ENCODE measurements around the gene RAPGEF1. TPM values are rescaled to one million over a fixed set of nuclear protein-coding genes. Genes with fewer than 3 reads are reported as not detected.

The RAPGEF1 gene
- total RNA-seq, 2 experiments from 2014 or later, result 149 to 158 TPM

GRCh38 chr9:131585375-131585774, 154.5 kb downstream of the RAPGEF1 start:
- Mint-ChIP-seq H3K4me1 (peaks cover 40% of the 10 kb centered on the region), H3K27ac (peak overlapping the region; percentile 89), H3K36me3 (ENCODE audit: low read depth) (peaks cover 71% of the 10 kb centered on the region), H3K4me3 (peak overlapping the region; percentile 31), H3K9me3 (no peaks in the 10 kb centered on the region), H3K27me3 (no peaks in the 10 kb centered on the region)
- ChIA-PET CTCF (interaction anchor here (0.6 to 1.7 kb wide), 10 partner anchors 26 to 236 kb away, joined by 3 to 7 read pairs (median 4); partner anchors contain the start of gene RAPGEF1), POLR2A (interaction anchor here (1.0 to 2.4 kb wide), 11 partner anchors 9 to 212 kb away, joined by 3 to 9 read pairs (median 5); no protein-coding TSS in a partner anchor)
- DNase-seq, result peak; percentile 76

- ChIA-PET CTCF (interaction anchor here (0.6 to 1.7 kb wide), 10 partner anchors 26 to 235 kb away, joined by 3 to 7 read pairs (median 4); partner anchors contain the start of gene RAPGEF1), POLR2A (interaction anchor here (1.0 to 2.4 kb wide), 11 partner anchors 9 to 212 kb away, joined by 3 to 9 read pairs (median 5); no protein-coding TSS in a partner anchor)
- H3K4me3 Mint-ChIP-seq, result peak overlapping the region; percentile 31
- peaks cover 71% of the 10 kb centered on the region for H3K36me3 Mint-ChIP-seq (ENCODE audit: low read depth)
- H3K27ac Mint-ChIP-seq, result peak overlapping the region; percentile 89
- peak; percentile 29 for DNase-seq
- H3K27me3 Mint-ChIP-seq, result no peaks in the 10 kb centered on the region
- peaks cover 37% of the 10 kb centered on the region for H3K4me1 Mint-ChIP-seq
- H3K9me3 Mint-ChIP-seq, result no peaks in the 10 kb centered on the region
These were observed 155.0 kb downstream of the RAPGEF1 start for GRCh38 chr9:131584858-131585257.

- POLR2A ChIA-PET, result interaction anchor here (1.5 to 2.4 kb wide), 4 partner anchors 83 to 161 kb away, joined by 5 to 9 read pairs (median 8); no protein-coding TSS in a partner anchor
- Mint-ChIP-seq H3K27me3 (no peaks in the 10 kb centered on the region), H3K27ac (peak overlapping the region; percentile 89), H3K36me3 (ENCODE audit: low read depth) (peaks cover 73% of the 10 kb centered on the region), H3K9me3 (no peaks in the 10 kb centered on the region), H3K4me1 (peaks cover 38% of the 10 kb centered on the region), H3K4me3 (no peak overlapping the region)
- CTCF ChIA-PET, result interaction anchor here (1.7 kb wide), 1 partner anchor 157 kb away, joined by 5 read pairs; the partner anchor contains the start of gene RAPGEF1
- no peak for DNase-seq
These were observed 155.9 kb downstream of the RAPGEF1 start for GRCh38 chr9:131583836-131584555.

GRCh38 chr9:131583337-131583645, 156.6 kb downstream of the RAPGEF1 start:
- POLR2A ChIA-PET, result no interaction called here
- Mint-ChIP-seq H3K4me3 (no peak overlapping the region), H3K27ac (no peak overlapping the region), H3K9me3 (no peaks in the 10 kb centered on the region), H3K4me1 (peaks cover 45% of the 10 kb centered on the region), H3K27me3 (no peaks in the 10 kb centered on the region), H3K36me3 (ENCODE audit: low read depth) (peaks cover 74% of the 10 kb centered on the region)
- CTCF ChIA-PET, result no interaction called here
- DNase-seq, result no peak

GRCh38 chr9:131582466-131583336, 157.2 kb downstream of the RAPGEF1 start:
- ChIA-PET POLR2A (no interaction called here), CTCF (no interaction called here)
- no peak overlapping the region for H3K4me3 Mint-ChIP-seq
- peaks cover 50% of the 10 kb centered on the region for H3K4me1 Mint-ChIP-seq
- peaks cover 74% of the 10 kb centered on the region for H3K36me3 Mint-ChIP-seq (ENCODE audit: low read depth)
- no peak for DNase-seq
- H3K27ac Mint-ChIP-seq, result no peak overlapping the region
- no peaks in the 10 kb centered on the region for H3K9me3 Mint-ChIP-seq
- H3K27me3 Mint-ChIP-seq, result no peaks in the 10 kb centered on the region

- no peaks in the 10 kb centered on the region for H3K27me3 Mint-ChIP-seq
- no peak overlapping the region for H3K27ac Mint-ChIP-seq
- H3K4me3 Mint-ChIP-seq, result no peak overlapping the region
- peaks cover 74% of the 10 kb centered on the region for H3K36me3 Mint-ChIP-seq (ENCODE audit: low read depth)
- ChIA-PET CTCF (no interaction called here), POLR2A (no interaction called here)
- no peaks in the 10 kb centered on the region for H3K9me3 Mint-ChIP-seq
- H3K4me1 Mint-ChIP-seq, result peaks cover 50% of the 10 kb centered on the region
- no peak for DNase-seq
These were observed 157.8 kb downstream of the RAPGEF1 start for GRCh38 chr9:131582056-131582455.

GRCh38 chr9:131580358-131580757, 159.5 kb downstream of the RAPGEF1 start:
- H3K27ac Mint-ChIP-seq, result peak overlapping the region; percentile 44
- no peaks in the 10 kb centered on the region for H3K27me3 Mint-ChIP-seq
- no peak for DNase-seq
- H3K4me3 Mint-ChIP-seq, result no peak overlapping the region
- H3K36me3 Mint-ChIP-seq (ENCODE audit: low read depth), result peaks cover 76% of the 10 kb centered on the region
- ChIA-PET CTCF (no interaction called here), POLR2A (no interaction called here)
- H3K4me1 Mint-ChIP-seq, result peaks cover 42% of the 10 kb centered on the region
- H3K9me3 Mint-ChIP-seq, result no peaks in the 10 kb centered on the region

- DNase-seq, result no peak
- no peaks in the 10 kb centered on the region for H3K9me3 Mint-ChIP-seq
- H3K36me3 Mint-ChIP-seq (ENCODE audit: low read depth), result peaks cover 73% of the 10 kb centered on the region
- H3K27ac Mint-ChIP-seq, result peak overlapping the region; percentile 71
- peaks cover 36% of the 10 kb centered on the region for H3K4me1 Mint-ChIP-seq
- H3K27me3 Mint-ChIP-seq, result no peaks in the 10 kb centered on the region
- no peak overlapping the region for H3K4me3 Mint-ChIP-seq
- ChIA-PET CTCF (interaction anchor here (1.4 kb wide), 1 partner anchor 159 kb away, joined by 4 read pairs; no protein-coding TSS in a partner anchor), POLR2A (interaction anchor here (1.3 kb wide), 1 partner anchor 12 kb away, joined by 4 read pairs; no protein-coding TSS in a partner anchor)
These were observed 160.1 kb downstream of the RAPGEF1 start for GRCh38 chr9:131579789-131580211.

- ChIA-PET POLR2A (interaction anchor here (1.1 to 1.3 kb wide), 4 partner anchors 12 to 165 kb away, joined by 3 to 4 read pairs (median 3); no protein-coding TSS in a partner anchor), CTCF (interaction anchor here (0.8 to 1.4 kb wide), 3 partner anchors 12 to 229 kb away, joined by 3 to 4 read pairs (median 4); no protein-coding TSS in a partner anchor)
- Mint-ChIP-seq H3K27me3 (no peaks in the 10 kb centered on the region), H3K4me3 (peak overlapping the region; percentile 22), H3K4me1 (peaks cover 31% of the 10 kb centered on the region), H3K9me3 (no peaks in the 10 kb centered on the region), H3K27ac (peak overlapping the region; percentile 87), H3K36me3 (ENCODE audit: low read depth) (peaks cover 72% of the 10 kb centered on the region)
- peak; percentile 53 for DNase-seq
These were observed 161.0 kb downstream of the RAPGEF1 start for GRCh38 chr9:131578731-131579504.

- Mint-ChIP-seq H3K9me3 (no peaks in the 10 kb centered on the region), H3K27me3 (no peaks in the 10 kb centered on the region), H3K36me3 (ENCODE audit: low read depth) (peaks cover 67% of the 10 kb centered on the region), H3K4me3 (no peak overlapping the region), H3K27ac (peak overlapping the region; percentile 87), H3K4me1 (peaks cover 27% of the 10 kb centered on the region)
- DNase-seq, result no peak
- ChIA-PET POLR2A (interaction anchor here (1.2 kb wide), 1 partner anchor 74 kb away, joined by 3 read pairs; no protein-coding TSS in a partner anchor), CTCF (no interaction called here)
These were observed 161.9 kb downstream of the RAPGEF1 start for GRCh38 chr9:131578021-131578420.

- H3K36me3 Mint-ChIP-seq (ENCODE audit: low read depth), result peaks cover 69% of the 10 kb centered on the region
- peaks cover 27% of the 10 kb centered on the region for H3K4me1 Mint-ChIP-seq
- no peak for DNase-seq
- no peaks in the 10 kb centered on the region for H3K9me3 Mint-ChIP-seq
- peak overlapping the region; percentile 87 for H3K27ac Mint-ChIP-seq
- CTCF ChIA-PET, result interaction anchor here (0.6 kb wide), 1 partner anchor 194 kb away, joined by 3 read pairs; no protein-coding TSS in a partner anchor
- no peak overlapping the region for H3K4me3 Mint-ChIP-seq
- no peaks in the 10 kb centered on the region for H3K27me3 Mint-ChIP-seq
- POLR2A ChIA-PET, result no interaction called here
These were observed 162.6 kb downstream of the RAPGEF1 start for GRCh38 chr9:131577005-131578000.
